WTC11 (cell line): ENCODE results near the gene MCL1.

Experiments
- CTCF ChIP-seq: fragments of 200-600 bp; IDR thresholded peaks from 2 replicates; pipeline ENCODE4 v1.8.0; 2022; ENCODE audit warnings: antibody characterized with exemption
- JUN ChIP-seq: sonication (generic); formaldehyde crosslinking; IDR thresholded peaks from 2 replicates; pipeline ENCODE4 v1.8.0; 2023; ENCODE audit warnings: mild to moderate bottlenecking, missing genetic modification reagents
- TEAD4 ChIP-seq: sonication (generic); formaldehyde crosslinking; IDR thresholded peaks from 2 replicates; pipeline ENCODE4 v1.8.0; 2022; ENCODE audit warnings: mild to moderate bottlenecking, missing genetic modification reagents

GRCh38 chr1:150619576-150620509, 40.4 kb upstream of the MCL1 start:
- TF ChIP-seq TEAD4 (no peak), JUN (no peak), CTCF (no peak)
